Tibial nerve (tissue), 4 donors: ENCODE measurements around the gene TUBGCP6. TPM values are rescaled to one million over a fixed set of nuclear protein-coding genes. Genes with fewer than 3 reads are reported as not detected.
A peak's percentile ranks its signal among the peaks of the same experiment; 100 is the strongest.

Experiments
- DNase-seq, 2 donors: peaks; one replicate each; pipeline ENCODE4 v3.0.0-alpha.2; 2019; ENCODE audit warnings: low spot score in 2 of 2
- H3K27ac ChIP-seq, 4 donors: fragments of 200-600 bp; sonication (generic) in 3 of 4; one replicate each; pipeline ENCODE4 v1.5.1; 2017 to 2019; ENCODE audit warnings: mild to moderate bottlenecking in 1 of 4
- H3K27me3 ChIP-seq, 2 donors: fragments of 200-600 bp; sonication (generic) in 1 of 2; one replicate each; pipeline versions ENCODE4 v1.5.1 to v1.6.0; 2017 to 2019
- H3K36me3 ChIP-seq, 3 donors: fragments of 200-600 bp; sonication (generic); one replicate each; pipeline ENCODE4 v1.5.1; 2018 to 2019
- H3K4me1 ChIP-seq, 4 donors: fragments of 200-600 bp; sonication (generic) in 3 of 4; one replicate each; pipeline ENCODE4 v1.5.1; 2017 to 2019
- H3K4me3 ChIP-seq, 4 donors: fragments of 200-600 bp; sonication (generic) in 3 of 4; one replicate each; pipeline ENCODE4 v1.5.1; 2017 to 2019; ENCODE audit warnings: mild to moderate bottlenecking in 1 of 4, moderate library complexity in 1 of 4
- H3K9me3 ChIP-seq, 4 donors: fragments of 200-600 bp; sonication (generic) in 3 of 4; one replicate each; pipeline ENCODE4 v1.5.1; 2017 to 2019
- CTCF ChIP-seq, 5 experiments: fragments of 200-600 bp in 3 of 5; fragments of 450-650 bp in 2 of 5; sonication (generic) in 3 of 5; IDR thresholded peaks; one replicate each; pipeline ENCODE4 v1.5.1; 2016 to 2019; ENCODE audit warnings: antibody characterized with exemption in 5 of 5, mild to moderate bottlenecking in 3 of 5, moderate library complexity in 2 of 5
- EP300 ChIP-seq, 2 donors: sonication (generic); formaldehyde crosslinking; IDR thresholded peaks; one replicate each; pipeline ENCODE4 v1.6.1; 2017; ENCODE audit warnings: antibody characterized with exemption in 2 of 2, mild to moderate bottlenecking in 1 of 2
- POLR2A ChIP-seq, 2 donors: fragments of 450-650 bp; IDR thresholded peaks; one replicate each; pipeline ENCODE4 v1.6.1; 2017; ENCODE audit warnings: antibody characterized with exemption in 2 of 2, mild to moderate bottlenecking in 2 of 2, moderate library complexity in 2 of 2
- WGBS, 2 donors: methylation state at CpG; one replicate each; pipeline ENCODE4 v1.1.5; 2018; 5-methylcytosine and 5-hydroxymethylcytosine counted together
- total RNA-seq, 4 donors: library from RNA; depleted of rRNA; stranded (reverse); fragments of >200 nt; gene quantifications; one replicate each; pipeline ENCODE4 v1.1.0, GENCODE V29; 2016

TUBGCP6 gene
- total RNA-seq, 4 donors from 2014 or later: 72.2 to 127 (median 78.6) TPM

- Histone ChIP-seq H3K4me1 (peaks cover 0 to 25% (median 0%) of the 10 kb centered on the region in 4 donors), H3K27me3 (no peaks in the 10 kb centered on the region), H3K27ac (no peak overlapping the region), H3K36me3 (peaks cover 10 to 100% (median 41%) of the 10 kb centered on the region in 3 donors), H3K4me3 (no peak overlapping the region), H3K9me3 (no peaks in the 10 kb centered on the region)
- 67 to 68% methylated on average over 16 to 17 of the region's 17 CpGs for WGBS, 2 donors
- no peak for DNase-seq
- TF ChIP-seq CTCF (IDR thresholded peaks at IDR 0.05): no peak
- no peak for TF ChIP-seq POLR2A (IDR thresholded peaks at IDR 0.05)
- no peak for TF ChIP-seq EP300 (IDR thresholded peaks at IDR 0.05)
Observed at GRCh38 chr22:50215297-50216054, 29.3 kb downstream of the TUBGCP6 start.

GRCh38 chr22:50213263-50213662 lies 31.6 kb downstream of the TUBGCP6 start:
- H3K4me3 ChIP-seq: no peak overlapping the region
- no peak for TF ChIP-seq POLR2A (IDR thresholded peaks at IDR 0.05)
- WGBS, 2 donors: 97 to 98% methylated on average over 9 of the region's 9 CpGs
- H3K27me3 ChIP-seq: no peaks in the 10 kb centered on the region
- no peak for DNase-seq
- H3K4me1 ChIP-seq: peaks cover 0 to 26% (median 0%) of the 10 kb centered on the region in 4 donors
- H3K36me3 ChIP-seq: peaks cover 13 to 97% (median 36%) of the 10 kb centered on the region in 3 donors
- no peak overlapping the region for H3K27ac ChIP-seq
- no peaks in the 10 kb centered on the region for H3K9me3 ChIP-seq

- H3K36me3 ChIP-seq: peaks cover 4 to 96% (median 17%) of the 10 kb centered on the region in 3 donors
- H3K9me3 ChIP-seq: no peaks in the 10 kb centered on the region
- TF ChIP-seq EP300 (IDR thresholded peaks at IDR 0.05): no peak
- no peak for TF ChIP-seq POLR2A (IDR thresholded peaks at IDR 0.05)
- TF ChIP-seq CTCF (IDR thresholded peaks at IDR 0.05): no peak
- DNase-seq: no peak
- peaks cover 0 to 39% (median 3%) of the 10 kb centered on the region in 4 donors for H3K4me1 ChIP-seq
- H3K27me3 ChIP-seq: no peaks in the 10 kb centered on the region
- 86 to 93% methylated on average over 14 of the region's 14 CpGs for WGBS, 2 donors
- no peak overlapping the region for H3K4me3 ChIP-seq
- no peak overlapping the region for H3K27ac ChIP-seq
Observed at GRCh38 chr22:50211147-50211546, 33.7 kb downstream of the TUBGCP6 start.

- Histone ChIP-seq H3K4me3 (no peak overlapping the region), H3K9me3 (no peaks in the 10 kb centered on the region), H3K4me1 (peaks cover 0 to 39% (median 3%) of the 10 kb centered on the region in 4 donors), H3K36me3 (peaks cover 4 to 96% (median 11%) of the 10 kb centered on the region in 3 donors), H3K27me3 (no peaks in the 10 kb centered on the region), H3K27ac (no peak overlapping the region)
- no peak for DNase-seq
- 87 to 93% methylated on average over 27 to 29 of the region's 32 CpGs for WGBS, 2 donors
- TF ChIP-seq POLR2A (IDR thresholded peaks at IDR 0.05) (no peak), EP300 (IDR thresholded peaks at IDR 0.05) (no peak)
Observed at GRCh38 chr22:50210378-50211139, 34.3 kb downstream of the TUBGCP6 start.

- H3K4me1 ChIP-seq: peaks cover 0 to 39% (median 3%) of the 10 kb centered on the region in 4 donors
- no peaks in the 10 kb centered on the region for H3K9me3 ChIP-seq
- no peaks in the 10 kb centered on the region for H3K27me3 ChIP-seq
- no peak for TF ChIP-seq EP300 (IDR thresholded peaks at IDR 0.05)
- TF ChIP-seq POLR2A (IDR thresholded peaks at IDR 0.05): no peak
- peak; percentile 65 to 83 (median 79) for TF ChIP-seq CTCF (IDR thresholded peaks at IDR 0.05)
- peaks cover 4 to 92% (median 11%) of the 10 kb centered on the region in 3 donors for H3K36me3 ChIP-seq
- no peak overlapping the region for H3K27ac ChIP-seq
- H3K4me3 ChIP-seq: no peak overlapping the region
- peak in 1 of 2 donors; percentile 66 for DNase-seq
- WGBS, 2 donors: 59 to 60% methylated on average over 20 of the region's 20 CpGs
Observed at GRCh38 chr22:50209893-50210292, 34.9 kb downstream of the TUBGCP6 start.
